IMR-90 (cell line): ENCODE results near the gene PPP5C. TPM values are rescaled to one million over a fixed set of nuclear protein-coding genes. Genes with fewer than 3 reads are reported as not detected.

Source experiments
- ATAC-seq: fragments of 200-7000 bp; cut with Tn5 transposase; 2 replicates; pipeline ENCODE4 v1.9.1; 2020; ENCODE audit warnings: low read depth, mild to moderate bottlenecking, moderate library complexity
- Bru-seq: library from RNA; stranded (reverse); fragments of 400-500 nt; gene quantifications from one replicate; lab custom pipeline; 2021; lab: Mats Ljungman, UMichigan
- BruChase-seq, 2 experiments: library from RNA; stranded (reverse); fragments of 400-500 nt; gene quantifications; one replicate each; lab custom pipeline; 2021; lab: Mats Ljungman, UMichigan
- BruUV-seq: library from RNA; stranded (reverse); fragments of 400-500 nt; replicated peaks from 2 replicates; lab custom pipeline; 2021; lab: Mats Ljungman, UMichigan
- CTCF ChIA-PET: fragments of 300-600 bp; formaldehyde crosslinking; extraction: SDS; loops from one replicate; lab custom pipeline; 2021; ENCODE audit warnings: antibody characterized with exemption; lab: Yijun Ruan, JAX
- POLR2A ChIA-PET: fragments of 300-600 bp; sonication (Branson Sonifier 250); formaldehyde crosslinking; loops from one replicate; lab custom pipeline; 2022; ENCODE audit warnings: antibody characterized with exemption; ENCODE audit not compliant: unreplicated experiment; lab: Charles Lee
- DNase-seq: peaks from one replicate; pipeline ENCODE4 v3.0.0; 2013
- H2AFZ ChIP-seq: replicated peaks from 2 replicates; pipeline ENCODE3; 2013; ENCODE audit warnings: low read length, mild to moderate bottlenecking; ENCODE audit not compliant: poor library complexity
- H2AK5ac ChIP-seq: 2 replicates; pipeline ENCODE4 v1.6.1; 2013; ENCODE audit warnings: low read depth, low read length, inconsistent platforms
- H2AK9ac ChIP-seq: replicated peaks from 2 replicates; pipeline ENCODE3; 2013; ENCODE audit warnings: mild to moderate bottlenecking, low read depth, low read length, moderate library complexity; ENCODE audit not compliant: poor library complexity
- H2BK120ac ChIP-seq: 2 replicates; pipeline ENCODE4 v1.6.1; 2013; ENCODE audit warnings: low read depth, low read length, inconsistent platforms
- H2BK15ac ChIP-seq: 3 replicates; pipeline ENCODE4 v1.6.1; 2013; ENCODE audit warnings: low read depth, low read length, inconsistent platforms
- H2BK20ac ChIP-seq: 2 replicates; pipeline ENCODE4 v1.6.1; 2013; ENCODE audit warnings: low read depth, mild to moderate bottlenecking, inconsistent platforms, low read length, moderate library complexity
- H2BK5ac ChIP-seq: 2 replicates; pipeline ENCODE4 v1.6.1; 2013; ENCODE audit warnings: mild to moderate bottlenecking, low read depth, low read length, inconsistent platforms; ENCODE audit not compliant: poor library complexity, severe bottlenecking
- H3K14ac ChIP-seq: replicated peaks from 2 replicates; pipeline ENCODE4 v1.6.1; 2013; ENCODE audit warnings: low read depth, low read length, inconsistent platforms
- H3K18ac ChIP-seq: 2 replicates; pipeline ENCODE4 v1.6.1; 2013; ENCODE audit warnings: low read depth, low read length, control low read depth
- H3K23ac ChIP-seq: 2 replicates; pipeline ENCODE4 v1.6.1; 2013; ENCODE audit warnings: low read depth, low read length, inconsistent platforms
- H3K27ac ChIP-seq: 2 replicates; pipeline ENCODE4 v1.5.1; 2013; ENCODE audit warnings: mild to moderate bottlenecking, control low read depth, low read length; ENCODE audit not compliant: insufficient read depth
- H3K27me3 ChIP-seq: 2 replicates; pipeline ENCODE4 v1.6.1; 2013; ENCODE audit warnings: low read length; ENCODE audit not compliant: control insufficient read depth, insufficient read depth
- H3K36me3 ChIP-seq: 2 replicates; pipeline ENCODE4 v1.6.1; 2013; ENCODE audit warnings: low read length, mixed read lengths; ENCODE audit not compliant: control insufficient read depth, insufficient read depth
- H3K4ac ChIP-seq: 2 replicates; pipeline ENCODE4 v1.6.1; 2013; ENCODE audit warnings: low read depth, low read length, inconsistent platforms
- H3K4me1 ChIP-seq: 2 replicates; pipeline ENCODE4 v1.6.1; 2013; ENCODE audit warnings: low read length, mixed read lengths; ENCODE audit not compliant: control insufficient read depth, insufficient read depth
- H3K4me2 ChIP-seq: 2 replicates; pipeline ENCODE4 v1.6.1; 2013; ENCODE audit warnings: low read depth, mild to moderate bottlenecking, control low read depth, low read length, moderate library complexity
- H3K4me3 ChIP-seq: 2 replicates; pipeline ENCODE4 v1.5.1; 2013; ENCODE audit warnings: low read depth, mild to moderate bottlenecking, control low read depth, low read length, moderate library complexity; ENCODE audit not compliant: insufficient read depth
- H3K56ac ChIP-seq: 2 replicates; pipeline ENCODE4 v1.6.1; 2013; ENCODE audit warnings: low read length, inconsistent platforms; ENCODE audit not compliant: insufficient read depth; ENCODE audit errors: extremely low read depth
- H3K79me1 ChIP-seq, 2 experiments: 2 replicates each; pipeline ENCODE4 v1.6.1; 2013; ENCODE audit warnings: low read length in 2 of 2, inconsistent platforms in 1 of 2, low read depth in 1 of 2
- H3K9ac ChIP-seq: 2 replicates; pipeline ENCODE4 v1.6.1; 2013; ENCODE audit warnings: low read depth, low read length, control low read depth
- H3K9me1 ChIP-seq: 2 replicates; pipeline ENCODE4 v1.6.1; 2013; ENCODE audit warnings: low read length, inconsistent platforms; ENCODE audit not compliant: insufficient read depth
- H3K9me3 ChIP-seq: 2 replicates; pipeline ENCODE4 v1.6.1; 2013; ENCODE audit warnings: low read length; ENCODE audit not compliant: control insufficient read depth, insufficient read depth
- H4K20me1 ChIP-seq: 2 replicates; pipeline ENCODE4 v1.6.1; 2013; ENCODE audit warnings: low read length, inconsistent platforms; ENCODE audit not compliant: insufficient read depth
- H4K5ac ChIP-seq: 2 replicates; pipeline ENCODE4 v1.6.1; 2013; ENCODE audit warnings: mild to moderate bottlenecking, low read depth, low read length, control low read depth
- H4K8ac ChIP-seq, 2 experiments: 2 replicates each; pipeline ENCODE4 v1.6.1; 2013; ENCODE audit warnings: low read depth in 2 of 2, low read length in 2 of 2, control low read depth in 1 of 2, inconsistent platforms in 1 of 2
- H4K91ac ChIP-seq: 2 replicates; pipeline ENCODE4 v1.6.1; 2013; ENCODE audit warnings: low read depth, low read length, inconsistent platforms; ENCODE audit not compliant: insufficient read depth
- BHLHE40 ChIP-seq: fragments of 150-350 bp; IDR thresholded peaks from 2 replicates; pipeline ENCODE4 v1.6.1; 2016; ENCODE audit warnings: mild to moderate bottlenecking, low read depth, low read length
- CTCF ChIP-seq: conservative IDR thresholded peaks from 2 replicates; pipeline ENCODE4 v1.5.1; 2012; ENCODE audit warnings: mild to moderate bottlenecking, low read depth, low read length, improper control_type of control experiment
- MAFK ChIP-seq: IDR thresholded peaks from 2 replicates; pipeline ENCODE4 v1.6.1; 2012; ENCODE audit warnings: low read depth, low read length, improper control_type of control experiment
- MAZ ChIP-seq: IDR thresholded peaks from 2 replicates; pipeline ENCODE4 v1.6.1; 2012; ENCODE audit warnings: low read depth, mild to moderate bottlenecking, low read length, improper control_type of control experiment, moderate library complexity, borderline replicate concordance
- MXI1 ChIP-seq: IDR thresholded peaks from 2 replicates; pipeline ENCODE4 v1.6.1; 2012; ENCODE audit warnings: low read depth, mild to moderate bottlenecking, low read length, moderate library complexity, borderline replicate concordance
- POLR2A ChIP-seq: IDR thresholded peaks from 2 replicates; pipeline ENCODE4 v1.6.1; 2012; ENCODE audit warnings: mild to moderate bottlenecking, low read depth, low read length
- RAD21 ChIP-seq: IDR thresholded peaks from 2 replicates; pipeline ENCODE4 v1.6.1; 2012; ENCODE audit warnings: low read length, improper control_type of control experiment
- RFX5 ChIP-seq: IDR thresholded peaks from 2 replicates; pipeline ENCODE4 v1.8.0; 2012; ENCODE audit warnings: low read depth, mild to moderate bottlenecking, low read length, moderate library complexity
- SMC3 ChIP-seq: fragments of 150-350 bp; IDR thresholded peaks from 2 replicates; pipeline ENCODE4 v1.6.1; 2016; ENCODE audit warnings: low read depth, mild to moderate bottlenecking, antibody characterized with exemption, low read length, moderate library complexity
- WGBS, 2 experiments: methylation state at CpG; one replicate each; pipeline versions ENCODE4 v1.1.5 to v1.1.7; 2013; ENCODE audit warnings: missing lambda C conversion rate in 2 of 2; ENCODE audit not compliant: insufficient read length in 1 of 2; ENCODE audit errors: extremely low coverage in 2 of 2; 5-methylcytosine and 5-hydroxymethylcytosine counted together
- dilution Hi-C: fragments of 300-500 bp; cut with HindIII; formaldehyde crosslinking; loops from one replicate; pipeline ENCODE4 v1.14.3; 2018; ENCODE audit warnings: low sequenced_read_pairs; ENCODE audit not compliant: unreplicated experiment
- in situ Hi-C: fragments of 300-500 bp; cut with MboI; formaldehyde crosslinking; loops from 3 replicates; pipeline ENCODE4 v1.14.3; 2019; ENCODE audit warnings: low sequenced_read_pairs, inconsistent platforms, mixed read lengths
- intact Hi-C: fragments of 100-400 bp; cut with micrococcal nuclease; formaldehyde crosslinking; loops from 2 replicates; pipeline ENCODE4 v1.10.0; 2022
- long read RNA-seq: library from polyadenylated mRNA; unstranded; transcript quantifications from one replicate; pipeline ENCODE4 v2.0.0, GENCODE V29; 2021; ENCODE audit not compliant: unreplicated experiment
- polyA plus RNA-seq, 3 experiments: library from polyadenylated mRNA; depleted of rRNA; stranded (reverse); fragments of >200 nt; gene quantifications; 2 replicates each; pipeline ENCODE4 v1.2.3, GENCODE V29; 2012; ENCODE audit warnings: low replicate concordance in 1 of 3
- total RNA-seq: library from RNA; depleted of rRNA; stranded (reverse); fragments of >200 nt; gene quantifications from 2 replicates; pipeline ENCODE4 v1.2.3, GENCODE V29; 2012; rRNA removed

The PPP5C gene
- total RNA-seq (68.9 and 80.5 TPM in 2 replicates), polyA plus RNA-seq (2012; rRNA removed) (128 and 133 TPM in 2 replicates), Bru-seq, nascent RNA (percentile 69 among the genes with signal in this experiment), BruChase-seq, experiment 1, labeled RNA remaining after a 6-hour chase (percentile 72 among the genes with signal in this experiment), BruChase-seq, experiment 2, labeled RNA remaining after a 2-hour chase (percentile 72 among the genes with signal in this experiment)
- 103 and 109 TPM in 2 replicates for polyA plus RNA-seq (2012; cell fraction: cytosol; rRNA removed)
- polyA plus RNA-seq (2012; cell fraction: nucleus; rRNA removed; ENCODE audit: low replicate concordance) = 214 and 279 TPM in 2 replicates
- long read RNA-seq, transcript PPP5C-201 (13 exons, 2,109 nt) = major isoform, 55 of 62 reads
- long read RNA-seq, partial matches to known transcripts = 4 of 62 reads
- long read RNA-seq, other reads (novel, unspliced or antisense) = 3 of 62 reads

- Histone ChIP-seq H4K91ac (peak within 1 kb of the TSS; percentile 90), H2BK120ac (peak within 1 kb of the TSS; percentile 78), H3K4me3 (peak within 1 kb of the TSS; percentile 90), H3K36me3 (peaks cover under 1% of the 10 kb centered on the region; the same call in 1 of the 2 replicates), H3K4me1 (peaks cover 15% of the 10 kb centered on the region), H2BK15ac (peak within 1 kb of the TSS; percentile 49; the same call in 1 of the 3 replicates), H3K27me3 (peaks cover 4% of the 10 kb centered on the region; the same call in 1 of the 2 replicates), H2AK9ac (peak within 1 kb of the TSS; percentile 99), H3K23ac (peak within 1 kb of the TSS; percentile 96), H2AK5ac (peak within 1 kb of the TSS; percentile 84), H3K27ac (peak within 1 kb of the TSS; percentile 95), H3K4ac (peak within 1 kb of the TSS; percentile 92), H4K20me1 (peaks cover 19% of the 10 kb centered on the region), H3K4me2 (peak within 1 kb of the TSS; percentile 85), H2BK5ac (peak within 1 kb of the TSS; percentile 88), H2AFZ (peak within 1 kb of the TSS; percentile 100), H4K8ac (peak within 1 kb of the TSS; percentile 90 to 98), H3K18ac (peak within 1 kb of the TSS; percentile 62; the same call in 1 of the 2 replicates), H3K56ac (peak within 1 kb of the TSS; percentile 77), H3K9ac (peak within 1 kb of the TSS; percentile 93), H4K5ac (peak within 1 kb of the TSS; percentile 77), H3K79me1 (peaks cover 27 to 50% of the 10 kb centered on the region in 2 experiments; a peak in 3 of 4 replicates), H3K9me1 (peaks cover 17% of the 10 kb centered on the region), H3K9me3 (no peaks in the 10 kb centered on the region), H3K14ac (peak within 1 kb of the TSS; percentile 99), H2BK20ac (no peak within 1 kb of the TSS)
- CTCF ChIA-PET = interaction anchor here (0.6 to 1.6 kb wide), 4 partner anchors 11 to 101 kb away, joined by 3 to 5 read pairs (median 3); no protein-coding TSS in a partner anchor
- ATAC-seq = peak; percentile 92
- POLR2A ChIA-PET = interaction anchor here (0.7 kb wide), 1 partner anchor 616 kb away, joined by 5 read pairs; no protein-coding TSS in a partner anchor
- DNase-seq = peak; percentile 90
- intact Hi-C loops = loop anchor here (2.0 to 5.0 kb wide), 2 partner anchors 48 to 65 kb away; no protein-coding TSS in a partner anchor
- BruUV-seq = no TSS peak
- in situ Hi-C loops = no loop called here
- 1% methylated on average over 18 of the region's 62 CpGs; no CpG with 5 or more reads in 1 of the 2 experiments for WGBS, 2 experiments
- peak; percentile 26 for TF ChIP-seq SMC3
- peak; percentile 13; the same call in 1 of the 2 replicates for TF ChIP-seq MXI1
- peak; percentile 46; the same call in 1 of the 2 replicates for TF ChIP-seq BHLHE40
- peak; percentile 48 for TF ChIP-seq RAD21
- no peak for TF ChIP-seq POLR2A
- TF ChIP-seq MAFK = no peak
- peak; percentile 99 for TF ChIP-seq CTCF
- TF ChIP-seq RFX5 = no peak
- peak; percentile 82 for TF ChIP-seq MAZ
- dilution Hi-C loops = no loop called here
Observed at GRCh38 chr19:46346821-46347571, at the start of gene PPP5C. TSS of gene PPP5C (plus strand) at chr19:46347087. CDS start at chr19:46347097, 10 bp downstream.
